C1 segment of cervical spinal cord (tissue), 14 donors: ENCODE results near the gene GEMIN8.

Experiments used
- DNase-seq, 14 donors: peaks; one replicate each; lab custom pipeline; 2025; lab: John Stamatoyannopoulos, UW

Gene GEMIN8, protein sequence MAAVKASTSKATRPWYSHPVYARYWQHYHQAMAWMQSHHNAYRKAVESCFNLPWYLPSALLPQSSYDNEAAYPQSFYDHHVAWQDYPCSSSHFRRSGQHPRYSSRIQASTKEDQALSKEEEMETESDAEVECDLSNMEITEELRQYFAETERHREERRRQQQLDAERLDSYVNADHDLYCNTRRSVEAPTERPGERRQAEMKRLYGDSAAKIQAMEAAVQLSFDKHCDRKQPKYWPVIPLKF

DNA sequence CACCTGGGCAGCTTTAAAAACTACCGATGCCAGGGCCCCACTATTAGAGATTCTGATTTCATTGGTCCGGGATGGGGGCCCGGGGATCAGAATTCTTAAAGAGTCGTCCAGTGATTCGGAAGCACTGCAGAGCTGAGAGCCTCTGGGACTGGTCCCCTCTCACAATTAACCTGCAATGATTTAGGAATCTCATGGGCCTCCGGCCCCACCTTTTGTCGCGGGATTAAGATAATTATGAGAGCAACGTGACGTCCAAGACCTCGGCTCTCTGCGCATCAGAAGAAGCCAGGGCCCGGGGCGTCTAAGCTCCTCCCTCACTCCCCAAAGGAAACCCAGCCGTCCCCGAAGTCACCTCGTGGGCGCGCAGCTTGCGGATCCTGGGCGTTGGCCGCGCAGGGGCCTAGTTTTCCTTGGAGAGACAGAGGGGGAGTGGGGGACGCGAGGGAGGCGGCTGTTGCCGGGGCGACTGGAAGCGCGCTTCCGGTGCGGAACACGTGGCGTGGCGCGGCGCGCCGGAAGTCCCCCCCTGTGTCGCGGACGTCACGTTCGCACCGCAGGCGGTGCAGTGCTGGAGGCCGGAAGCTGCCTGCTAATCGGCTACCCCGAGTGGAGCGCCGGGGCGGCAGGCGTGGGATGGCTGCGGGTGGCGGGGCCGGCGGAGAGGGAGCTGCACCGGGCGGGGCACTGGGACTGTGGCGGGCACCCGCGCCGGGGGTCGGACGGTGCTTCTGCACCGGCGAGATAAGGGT, at the start of gene GEMIN8:
Gene GEMIN8 (minus strand): TSS at position 468 of the 749 bp plus-strand sequence. CDS start 8,414 bp downstream, outside the sequence.
- peak; percentile 3 to 89 (median 72) for DNase-seq

DNA sequence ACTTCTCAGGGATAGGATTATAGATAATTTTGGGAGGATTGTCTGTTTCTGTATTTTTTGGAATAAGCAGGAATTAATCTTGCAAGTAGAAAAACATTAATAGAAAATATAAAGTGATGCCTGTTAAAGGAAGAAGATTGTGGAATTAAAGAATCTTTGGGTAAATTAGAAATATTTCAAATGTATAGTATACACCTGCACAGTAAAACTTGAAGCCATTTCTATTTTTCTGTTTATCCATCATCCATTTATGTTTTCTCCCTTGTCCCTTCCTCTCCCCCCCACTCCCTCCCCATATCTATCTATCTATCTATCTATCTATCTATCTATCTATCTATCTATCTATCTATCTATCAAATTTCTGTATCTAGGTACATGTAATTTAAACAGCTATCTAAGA, 46.9 kb upstream of the GEMIN8 start:
- DNase-seq: no peak

DNA sequence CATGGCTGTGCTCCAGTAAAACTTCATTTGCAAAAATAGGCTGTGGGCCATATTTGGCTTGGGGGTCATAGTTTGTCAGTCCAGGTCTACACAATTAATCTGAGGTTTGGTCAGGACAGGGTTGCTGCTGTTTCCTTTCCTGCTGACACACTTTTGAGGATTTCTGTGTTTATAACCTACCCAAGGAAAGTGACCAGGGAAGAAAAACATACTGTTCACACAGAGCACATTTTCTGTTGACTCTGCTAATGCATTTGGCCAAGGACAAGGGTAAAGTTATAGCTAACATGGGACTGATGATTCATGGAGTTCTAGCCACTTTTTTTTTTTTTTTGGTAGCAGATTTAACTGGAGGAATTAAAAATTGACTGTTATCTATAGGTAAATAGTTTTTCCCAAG, 43.9 kb upstream of the GEMIN8 start:
- no peak for DNase-seq

DNA sequence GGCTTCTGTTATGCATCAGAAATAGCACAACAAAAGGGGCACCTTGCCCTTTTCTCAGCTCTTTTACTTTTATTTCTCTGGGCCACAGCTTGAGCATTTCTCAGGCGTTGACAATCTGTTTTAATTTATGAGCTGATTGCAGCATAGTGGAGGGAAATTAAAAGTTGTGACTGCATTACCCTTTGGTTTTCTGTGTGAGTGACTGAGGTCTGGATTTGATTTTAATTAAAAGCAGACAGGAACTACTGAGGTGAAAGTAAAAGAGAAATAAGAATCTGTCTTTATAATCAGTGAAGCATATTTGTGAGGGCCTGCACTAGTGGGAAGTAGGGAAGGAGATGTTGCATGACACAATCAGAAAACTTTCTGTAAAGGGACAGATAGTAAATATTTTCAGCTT, 43.4 kb upstream of the GEMIN8 start:
- DNase-seq: no peak

DNA sequence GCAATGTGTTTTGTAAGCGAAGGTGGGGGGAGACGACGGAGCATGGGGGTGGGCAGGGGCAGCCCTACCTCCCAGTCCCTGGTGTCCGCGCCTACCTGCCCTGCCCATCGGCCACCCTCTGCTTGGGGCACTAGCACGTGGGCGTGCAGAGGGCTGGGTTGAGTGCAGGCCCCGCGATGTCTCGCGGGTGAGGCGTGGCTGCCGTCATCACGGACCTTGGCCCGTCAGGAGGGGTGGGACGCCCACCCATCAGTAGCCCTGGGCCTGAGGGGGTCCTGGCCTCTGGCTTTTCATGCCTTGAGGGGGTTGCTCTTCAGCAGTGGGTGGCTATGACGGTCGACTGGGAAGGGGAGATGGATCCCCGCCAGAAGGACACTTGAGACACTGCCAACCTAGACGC, 36.1 kb upstream of the GEMIN8 start:
- no peak for DNase-seq

DNA sequence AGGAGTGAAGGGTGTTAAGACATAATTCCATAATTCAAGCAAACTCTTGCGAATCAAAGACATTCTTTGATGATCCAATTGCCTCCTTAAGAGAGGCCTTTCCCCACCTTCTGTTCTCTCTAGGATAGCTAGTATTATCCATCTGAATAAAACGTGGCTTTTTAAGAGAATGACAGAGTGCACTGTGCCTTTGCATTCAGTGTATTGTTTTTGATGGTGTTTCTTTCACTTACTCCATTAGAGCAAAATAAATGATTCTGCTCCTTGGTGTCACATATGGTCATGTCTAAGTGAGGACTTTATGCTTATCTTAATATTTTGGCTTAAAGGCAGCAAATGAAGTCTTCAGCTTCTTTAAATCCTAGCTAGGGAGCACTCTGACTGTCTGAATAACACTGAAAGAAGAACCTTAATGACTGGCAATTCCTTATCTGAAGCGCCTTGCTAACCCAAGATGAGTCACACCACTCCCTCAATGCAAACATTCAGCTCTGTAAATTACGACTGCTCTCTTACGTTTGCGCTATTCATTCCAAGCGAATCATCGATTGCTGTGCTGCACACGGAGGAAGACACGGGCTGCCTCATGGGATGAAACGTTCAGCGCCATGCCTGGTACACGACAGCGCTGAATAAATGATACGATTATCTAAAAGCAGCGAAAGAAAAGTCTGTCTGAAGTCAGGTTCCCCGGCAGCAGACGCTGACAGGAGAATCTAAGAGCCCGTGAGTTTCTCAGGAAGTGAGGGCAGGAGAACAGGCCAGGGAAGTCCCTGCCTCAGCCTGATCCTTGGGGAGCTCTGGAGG, 35.1 kb upstream of the GEMIN8 start:
- DNase-seq: no peak

DNA sequence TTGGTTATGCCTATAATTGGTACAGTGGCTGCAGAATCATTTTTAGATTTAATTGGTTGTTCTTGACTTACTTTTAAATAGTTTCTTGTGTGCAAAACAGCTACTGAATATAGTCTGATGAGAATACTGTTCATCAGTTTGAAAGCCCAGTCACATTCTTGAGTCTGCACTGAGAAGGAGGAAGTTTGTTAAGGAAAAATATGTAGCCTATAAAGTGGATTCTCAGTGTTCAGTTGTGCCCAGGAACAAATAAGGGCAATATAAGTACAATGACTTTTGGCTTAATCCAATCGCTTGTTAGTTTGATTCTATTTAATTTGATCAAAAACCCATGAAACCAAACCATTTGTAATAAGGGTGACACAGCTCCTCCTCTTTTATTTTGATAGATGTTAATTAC, 32.8 kb upstream of the GEMIN8 start:
- DNase-seq: no peak

DNA sequence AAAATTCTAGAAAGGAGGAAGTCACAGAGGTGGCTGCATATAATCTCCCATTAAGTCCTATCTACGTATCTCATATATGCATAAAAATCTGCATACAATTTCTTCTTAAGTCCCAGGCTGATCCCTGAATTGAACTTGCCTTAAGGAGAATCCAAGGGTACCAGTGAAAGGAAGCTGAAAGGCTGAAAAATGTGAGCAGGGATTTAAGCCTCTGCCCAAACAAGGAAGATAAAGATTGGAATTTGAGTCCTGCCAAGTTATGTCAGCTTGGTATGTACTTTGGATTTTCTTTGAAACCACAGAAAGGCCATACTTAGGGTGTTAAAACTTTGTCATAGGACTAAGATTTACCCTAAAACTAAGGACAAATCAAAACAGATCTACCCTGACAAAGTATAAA, 26.5 kb upstream of the GEMIN8 start:
- DNase-seq: no peak

DNA sequence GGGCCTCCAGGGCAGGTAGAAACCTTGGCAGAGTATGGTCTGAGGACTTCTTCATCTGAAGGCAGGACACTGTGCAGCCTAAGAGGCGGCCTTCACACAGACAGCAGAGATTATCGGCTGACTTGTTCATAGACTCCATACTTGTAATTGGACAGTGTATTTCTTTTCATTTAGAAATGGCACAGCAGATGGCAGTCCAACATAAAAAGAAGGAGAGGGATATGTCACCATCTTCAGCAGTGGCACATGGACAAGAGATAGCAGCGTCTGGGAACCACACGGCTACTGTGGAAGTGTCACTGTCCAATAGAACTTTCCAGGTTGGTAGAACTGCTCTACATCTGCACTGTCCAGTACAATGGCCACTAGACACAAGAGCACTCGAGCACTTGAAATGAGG, 21.7 kb upstream of the GEMIN8 start:
- no peak for DNase-seq

DNA sequence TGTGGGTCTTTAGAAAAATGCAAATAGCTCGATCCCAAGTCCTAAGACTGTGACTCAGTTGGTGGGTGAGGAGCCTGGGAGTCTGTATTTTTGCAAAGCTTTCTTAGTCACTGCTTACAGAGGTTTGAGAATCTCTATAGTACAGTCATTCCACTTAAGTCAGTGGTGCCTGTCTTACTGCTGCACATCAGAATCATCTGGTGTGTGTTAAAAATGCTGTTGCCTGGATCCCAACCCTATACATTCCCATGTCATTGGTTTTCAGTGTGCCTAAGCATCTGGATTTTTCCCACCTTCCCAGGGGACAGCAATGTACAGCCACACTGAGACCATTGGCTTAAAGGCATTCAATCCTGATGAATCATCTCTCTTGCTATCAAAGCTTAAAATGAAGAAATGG, 21.0 kb upstream of the GEMIN8 start:
- DNase-seq: no peak

DNA sequence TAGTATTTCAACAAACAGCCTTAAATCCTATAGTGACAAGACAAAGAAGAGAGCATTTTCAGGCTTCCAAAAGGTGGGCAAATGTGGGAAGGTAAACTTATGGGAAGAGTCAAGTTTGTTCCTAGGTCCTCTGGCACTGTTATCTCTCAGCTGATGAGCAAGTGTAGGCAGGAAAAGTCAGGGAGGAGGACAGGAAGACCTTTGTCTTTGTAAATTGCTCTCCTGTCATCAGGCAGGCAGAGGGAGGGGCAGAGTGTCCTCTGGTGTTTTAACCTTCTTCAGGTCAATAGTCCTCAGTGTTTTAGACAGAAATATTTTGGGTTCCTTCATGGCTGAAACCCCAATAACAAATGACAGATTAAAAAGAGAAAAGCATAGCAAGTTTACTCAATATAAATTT, 13.5 kb upstream of the GEMIN8 start:
- no peak for DNase-seq

DNA sequence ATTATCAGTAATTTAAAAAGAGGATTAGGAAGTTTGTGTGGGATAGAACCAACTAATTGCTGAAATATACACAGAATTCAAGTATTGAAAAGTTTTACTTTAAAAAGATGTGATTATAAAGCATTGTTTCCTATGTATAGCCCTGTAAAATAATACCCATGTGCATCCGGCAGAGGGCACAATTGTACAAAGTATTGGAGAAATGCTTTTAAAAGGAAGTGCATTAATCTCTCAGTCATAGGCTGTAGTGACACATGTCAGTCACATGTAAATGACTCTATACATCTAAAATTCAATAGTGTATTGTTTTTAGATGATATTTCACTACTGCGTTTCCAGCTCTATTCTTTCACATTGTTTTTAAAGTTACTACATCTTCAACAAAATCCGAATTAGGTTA, 9.7 kb upstream of the GEMIN8 start:
- DNase-seq: peak in 2 of 14 donors; percentile 8 to 39

DNA sequence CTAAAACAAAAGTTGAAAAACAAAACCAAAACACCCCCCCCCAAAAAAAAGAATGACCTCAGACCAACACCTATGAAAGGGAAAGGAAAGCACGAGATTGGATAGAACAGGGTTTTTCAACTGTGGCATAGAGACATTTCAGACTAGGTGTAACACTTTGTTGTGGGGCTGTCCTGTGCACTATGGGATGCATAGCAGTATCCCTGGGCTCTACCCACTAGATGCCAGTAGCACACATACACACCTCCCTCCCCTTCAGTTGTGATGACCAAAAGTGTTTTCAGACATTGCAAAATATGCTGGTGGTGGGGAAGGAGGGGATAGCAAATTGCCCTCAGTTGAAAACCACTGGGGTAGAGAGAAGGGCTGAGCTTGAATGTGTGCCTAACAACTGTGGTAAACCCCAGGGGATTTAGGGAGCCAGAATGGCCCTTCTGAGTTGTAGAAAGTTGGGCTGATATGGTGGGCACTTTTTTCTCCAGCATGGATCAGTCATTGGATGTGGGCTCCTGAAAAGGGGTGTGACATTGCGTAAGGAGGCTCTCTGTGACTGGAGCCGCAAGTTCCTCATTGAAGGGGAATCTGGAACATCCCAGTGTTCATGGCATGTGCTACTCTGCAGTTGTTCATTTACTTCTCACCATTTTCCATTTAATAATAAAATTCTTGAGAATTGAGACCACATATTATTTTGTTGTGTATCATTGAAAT, 8.8 kb upstream of the GEMIN8 start:
- DNase-seq: no peak

DNA sequence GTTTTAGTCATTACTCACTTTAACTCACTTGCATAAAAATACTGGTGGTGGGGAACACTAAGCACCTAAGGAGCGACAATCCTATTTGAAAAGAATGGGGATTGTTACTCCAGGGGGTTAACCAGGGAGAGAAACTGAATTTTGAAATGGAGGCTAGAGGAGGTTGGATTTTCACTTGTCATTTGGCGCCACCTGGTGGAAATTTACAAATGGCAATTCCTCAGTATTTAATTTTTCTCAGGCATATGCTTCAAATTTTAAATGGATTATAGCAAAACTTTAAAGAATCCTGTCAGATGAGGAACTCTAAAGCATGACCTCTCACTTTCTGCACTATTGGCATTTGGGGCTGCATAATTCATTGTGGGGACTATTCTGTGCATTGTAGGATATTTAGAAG, 2.7 kb upstream of the GEMIN8 start:
- peak in 8 of 14 donors; percentile 0 to 51 (median 20) for DNase-seq

DNA sequence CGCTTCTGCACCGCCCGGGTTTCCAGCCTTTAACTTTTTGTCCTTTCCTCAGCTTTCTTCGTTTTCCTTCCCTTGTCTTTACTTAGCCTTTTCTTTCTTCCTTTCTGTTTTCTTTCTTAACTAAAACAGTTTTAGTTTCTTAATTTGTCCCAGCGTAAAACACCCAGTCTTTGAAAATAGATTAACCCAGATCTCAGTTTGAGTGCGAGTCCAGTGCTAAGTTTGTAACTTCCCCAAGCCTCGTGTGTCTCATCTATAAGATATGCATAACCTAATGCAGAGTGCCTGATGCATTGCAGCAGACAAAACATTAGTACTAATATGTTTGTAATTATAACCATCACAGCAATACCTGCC, 460 bp upstream of the GEMIN8 start:
- no peak for DNase-seq

DNA sequence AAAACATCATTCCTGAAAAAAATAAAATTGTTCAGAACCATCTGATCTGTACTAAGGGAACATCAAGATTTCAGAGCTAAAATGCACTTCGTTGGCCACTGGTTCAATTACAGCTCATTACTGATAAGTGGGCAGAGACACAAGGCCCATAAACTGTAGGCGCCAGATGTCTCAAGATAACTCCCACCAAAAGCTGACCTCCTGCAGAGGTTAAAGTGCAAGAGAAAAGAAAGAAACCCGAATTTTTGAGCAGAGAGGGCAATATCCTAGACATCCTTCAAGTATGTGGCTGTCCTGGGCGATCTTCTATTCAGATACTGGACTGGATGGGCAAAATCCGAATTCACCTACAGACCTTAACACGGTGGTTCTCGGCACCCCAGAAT, 660 bp downstream of the GEMIN8 start:
- DNase-seq: no peak

DNA sequence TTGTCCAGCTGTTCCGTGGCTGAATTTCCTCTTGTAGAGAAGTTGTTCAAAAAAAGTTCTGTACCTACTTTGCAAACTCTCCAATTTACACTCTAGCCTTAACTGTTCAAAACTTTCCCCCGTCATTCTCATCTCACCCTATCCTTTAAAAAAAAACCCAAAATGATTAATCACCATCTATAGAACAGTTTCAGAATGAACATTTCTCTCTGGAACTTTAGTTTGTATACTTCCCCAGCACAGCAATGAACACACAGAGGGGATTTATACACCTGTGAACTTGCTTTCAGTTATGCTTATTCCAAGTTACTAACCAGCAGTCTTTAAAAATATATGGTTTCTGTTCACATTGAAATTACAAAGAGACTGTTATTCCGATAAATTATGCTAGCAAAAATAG, 1.2 kb downstream of the GEMIN8 start:
- no peak for DNase-seq

DNA sequence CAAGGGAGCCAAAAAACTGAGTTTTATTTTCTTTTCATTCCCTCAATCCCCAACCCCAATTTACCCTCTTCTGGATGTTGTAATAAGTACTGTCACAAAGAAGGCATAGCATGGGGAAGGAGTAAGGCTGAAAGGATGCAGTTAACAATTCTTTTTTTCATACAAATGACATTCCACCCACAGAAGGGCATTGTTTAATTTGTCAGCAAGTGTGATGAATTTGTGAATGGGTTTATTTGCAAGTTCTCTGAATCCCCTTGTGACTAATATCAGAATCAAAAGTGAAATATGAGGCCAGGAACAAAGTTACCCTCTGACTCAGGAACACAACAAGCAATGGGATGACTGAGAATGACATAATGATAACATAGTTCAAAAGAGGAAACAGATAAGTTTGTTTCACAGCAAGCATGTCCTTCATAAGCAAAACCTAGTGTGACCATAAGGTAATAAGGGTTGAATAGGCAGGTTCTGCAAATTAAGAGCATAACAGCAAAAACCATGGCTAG, 2.1 kb downstream of the GEMIN8 start:
- peak in 1 of 14 donors; percentile 47 for DNase-seq

DNA sequence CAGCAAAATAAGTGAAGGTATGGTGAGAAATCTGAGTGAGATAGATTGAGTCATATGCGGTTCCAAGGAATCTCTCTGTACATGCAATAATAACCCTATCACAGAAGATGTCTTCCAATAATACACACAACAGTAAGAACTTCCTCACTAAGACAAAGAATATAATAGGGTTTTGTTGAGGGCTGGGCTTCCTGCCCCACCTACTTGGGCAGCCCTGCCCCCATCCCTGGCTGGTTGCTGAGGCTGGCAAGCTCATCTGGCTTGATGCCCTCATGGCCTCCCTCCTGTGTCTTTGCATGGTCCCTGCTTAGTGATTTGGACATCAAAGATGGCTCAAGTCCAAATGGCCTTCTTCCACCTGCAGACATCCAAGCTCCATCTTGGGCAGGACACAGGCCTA, 2.7 kb downstream of the GEMIN8 start:
- DNase-seq: peak in 12 of 14 donors; percentile 6 to 78 (median 64)

DNA sequence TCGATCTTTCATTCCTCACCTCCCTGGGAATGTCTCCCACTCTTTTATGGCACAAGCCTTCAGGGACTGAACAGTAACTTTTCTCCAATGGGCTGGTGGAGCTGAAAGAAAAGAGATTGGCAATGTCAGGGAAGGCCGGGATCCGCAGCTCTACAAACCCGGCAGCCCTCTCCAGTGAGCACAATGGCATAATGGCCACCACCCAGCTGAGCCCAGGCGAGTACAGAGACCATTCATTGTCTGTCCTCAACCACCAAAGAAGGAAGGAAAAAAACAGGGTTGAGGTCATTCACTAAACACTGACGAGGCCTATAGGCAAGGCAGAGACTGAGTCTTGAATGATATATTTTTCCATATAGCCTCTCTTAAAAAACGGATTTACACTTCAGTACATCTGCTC, 3.6 kb downstream of the GEMIN8 start:
- DNase-seq: peak in 12 of 14 donors; percentile 0 to 69 (median 50)

DNA sequence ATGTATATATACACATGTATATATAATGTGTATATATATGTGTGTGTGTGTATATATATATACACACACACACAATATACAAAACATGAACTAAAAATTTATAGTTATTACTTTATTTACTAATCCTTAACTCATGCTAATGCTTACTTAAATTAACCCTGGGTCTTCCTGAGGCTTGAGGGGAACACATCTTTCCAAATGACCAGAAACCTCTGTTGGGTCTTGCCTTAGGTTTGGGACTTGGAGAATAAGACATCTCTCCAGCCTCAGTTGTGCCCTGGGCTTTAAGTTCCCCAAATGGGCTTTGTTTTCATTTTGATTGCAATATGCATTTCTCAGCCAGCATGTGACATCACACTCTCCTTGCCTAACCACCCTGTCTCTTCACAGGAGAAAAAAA, 7.7 kb downstream of the GEMIN8 start:
- no peak for DNase-seq

DNA sequence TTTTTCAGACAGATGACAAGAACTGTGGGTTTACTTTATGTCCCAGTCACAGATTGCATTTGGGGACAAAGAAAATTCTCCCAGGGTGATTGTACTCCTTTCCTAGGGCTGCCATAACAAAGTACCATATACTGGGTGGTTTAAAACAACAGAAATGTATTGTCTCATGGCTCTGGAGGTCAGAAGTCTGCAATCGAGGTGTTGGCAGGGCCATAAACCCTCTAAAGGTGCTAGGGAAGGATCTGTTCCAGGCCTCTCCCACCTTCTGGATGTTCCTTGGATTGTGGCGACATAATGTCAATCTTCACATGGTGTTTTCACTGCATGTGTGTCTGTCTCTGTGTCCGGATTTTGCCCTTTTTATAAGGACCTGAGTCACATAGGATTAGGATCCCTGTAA, 12.3 kb downstream of the GEMIN8 start:
- DNase-seq: no peak
